ENCODE results near the gene ATP5PD.

The ATP5PD gene

DNA sequence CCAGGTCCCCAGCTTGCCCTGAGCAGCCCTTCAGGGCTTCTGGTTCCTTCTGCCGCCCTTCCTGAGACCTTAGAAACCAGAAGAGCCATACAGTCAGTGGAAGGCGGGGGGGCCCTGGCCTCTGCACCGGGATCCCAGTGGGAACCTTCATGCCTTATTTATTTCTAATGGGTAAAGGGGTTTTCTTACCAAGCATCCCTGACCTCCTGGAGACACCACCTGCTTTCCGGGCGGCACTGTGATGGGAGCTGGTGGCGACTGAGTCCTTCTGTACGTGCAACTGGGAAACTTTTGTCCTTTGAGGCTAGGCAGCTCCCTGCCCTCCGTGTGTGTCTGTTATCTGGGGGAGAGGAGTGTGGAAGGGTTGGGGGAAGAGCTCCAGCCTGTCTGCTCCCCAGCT lies 41.5 kb downstream of the ATP5PD start:
- no peak overlapping the region for H3K4me3 ChIP-seq (ENCODE audit: low read depth, low read length)
- TF ChIP-seq, protein P1, sequence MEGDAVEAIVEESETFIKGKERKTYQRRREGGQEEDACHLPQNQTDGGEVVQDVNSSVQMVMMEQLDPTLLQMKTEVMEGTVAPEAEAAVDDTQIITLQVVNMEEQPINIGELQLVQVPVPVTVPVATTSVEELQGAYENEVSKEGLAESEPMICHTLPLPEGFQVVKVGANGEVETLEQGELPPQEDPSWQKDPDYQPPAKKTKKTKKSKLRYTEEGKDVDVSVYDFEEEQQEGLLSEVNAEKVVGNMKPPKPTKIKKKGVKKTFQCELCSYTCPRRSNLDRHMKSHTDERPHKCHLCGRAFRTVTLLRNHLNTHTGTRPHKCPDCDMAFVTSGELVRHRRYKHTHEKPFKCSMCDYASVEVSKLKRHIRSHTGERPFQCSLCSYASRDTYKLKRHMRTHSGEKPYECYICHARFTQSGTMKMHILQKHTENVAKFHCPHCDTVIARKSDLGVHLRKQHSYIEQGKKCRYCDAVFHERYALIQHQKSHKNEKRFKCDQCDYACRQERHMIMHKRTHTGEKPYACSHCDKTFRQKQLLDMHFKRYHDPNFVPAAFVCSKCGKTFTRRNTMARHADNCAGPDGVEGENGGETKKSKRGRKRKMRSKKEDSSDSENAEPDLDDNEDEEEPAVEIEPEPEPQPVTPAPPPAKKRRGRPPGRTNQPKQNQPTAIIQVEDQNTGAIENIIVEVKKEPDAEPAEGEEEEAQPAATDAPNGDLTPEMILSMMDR (IDR thresholded peaks at IDR 0.05; ENCODE audit: borderline replicate concordance, insufficient read depth, low read depth, low read length), result no peak

DNA sequence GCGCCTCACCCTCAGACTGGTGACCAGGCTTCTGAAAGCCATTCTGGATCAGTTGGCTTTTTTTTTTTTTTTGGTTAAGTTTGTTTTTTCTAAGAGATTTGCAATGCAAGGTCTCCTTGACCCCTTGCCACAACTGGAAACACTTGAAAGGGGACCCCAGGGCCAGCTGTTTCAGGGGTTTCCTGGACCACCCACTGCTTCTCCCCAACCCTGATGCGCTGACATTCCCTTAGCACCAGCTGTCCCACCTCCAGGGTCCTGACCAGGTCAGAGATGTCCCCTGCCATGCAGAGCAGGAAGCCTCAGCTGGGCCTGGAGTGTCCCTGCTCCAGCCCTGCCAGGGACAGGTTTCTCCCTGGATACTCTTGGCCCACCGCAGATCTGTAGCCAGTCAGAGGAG lies 42.4 kb downstream of the ATP5PD start:
- H3K4me3 ChIP-seq (ENCODE audit: low read depth, low read length), result no peak overlapping the region
- TF ChIP-seq, protein P1 (IDR thresholded peaks at IDR 0.05; ENCODE audit: borderline replicate concordance, insufficient read depth, low read depth, low read length), result no peak

DNA sequence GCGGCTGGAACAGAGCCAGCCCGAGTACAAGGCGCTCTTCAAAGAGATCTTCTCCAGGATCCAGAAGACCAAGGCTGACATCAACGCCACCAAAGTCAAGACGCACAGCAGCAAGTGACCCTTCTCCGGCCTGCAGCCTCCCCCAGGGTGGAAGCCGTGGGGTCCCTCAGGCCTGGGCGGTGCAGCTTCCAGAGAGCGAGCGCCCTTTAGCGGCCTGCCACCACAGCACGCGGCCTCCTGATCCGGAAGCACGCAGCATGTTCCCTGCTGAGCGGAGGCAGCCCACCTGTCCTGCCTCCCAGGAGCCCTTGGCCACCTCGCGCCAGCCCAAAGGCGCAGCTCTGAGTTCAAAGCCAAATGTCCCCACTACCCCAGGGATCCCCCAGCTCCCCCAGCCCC lies 42.8 kb downstream of the ATP5PD start:
- no peak overlapping the region for H3K4me3 ChIP-seq (ENCODE audit: low read depth, low read length)
- TF ChIP-seq, protein P1 (IDR thresholded peaks at IDR 0.05; ENCODE audit: borderline replicate concordance, insufficient read depth, low read depth, low read length), result no peak

DNA sequence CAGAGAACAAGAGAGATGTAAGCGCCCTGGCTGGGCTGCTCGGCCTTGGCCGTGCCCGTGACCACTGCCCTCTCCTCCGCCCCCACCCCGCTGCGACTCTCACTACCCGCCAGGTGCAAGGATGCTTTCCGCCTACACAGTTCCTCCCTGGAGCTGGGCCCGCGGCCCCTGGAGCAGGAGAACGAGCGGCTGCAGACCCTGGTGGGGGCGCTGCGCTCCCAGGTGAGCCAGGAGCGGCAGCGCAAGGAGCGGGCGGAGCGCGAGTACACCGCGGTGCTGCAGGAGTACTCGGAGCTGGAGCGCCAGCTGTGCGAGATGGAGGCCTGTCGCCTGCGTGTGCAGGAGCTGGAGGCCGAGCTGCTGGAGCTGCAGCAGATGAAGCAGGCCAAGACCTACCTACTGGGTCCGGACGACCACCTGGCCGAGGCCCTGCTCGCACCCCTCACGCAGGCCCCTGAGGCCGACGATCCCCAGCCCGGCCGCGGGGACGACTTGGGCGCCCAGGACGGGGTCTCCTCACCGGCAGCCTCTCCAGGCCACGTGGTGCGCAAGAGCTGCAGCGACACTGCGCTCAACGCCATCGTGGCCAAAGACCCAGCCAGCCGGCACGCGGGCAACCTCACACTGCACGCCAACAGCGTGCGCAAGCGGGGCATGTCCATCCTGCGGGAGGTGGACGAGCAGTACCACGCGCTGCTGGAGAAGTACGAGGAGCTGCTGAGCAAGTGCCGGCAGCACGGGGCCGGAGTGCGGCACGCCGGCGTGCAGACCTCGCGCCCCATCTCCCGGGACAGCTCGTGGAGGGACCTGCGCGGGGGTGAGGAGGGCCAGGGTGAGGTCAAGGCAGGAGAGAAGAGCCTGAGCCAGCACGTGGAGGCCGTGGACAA lies 43.5 kb downstream of the ATP5PD start:
- TF ChIP-seq, protein P1 (IDR thresholded peaks at IDR 0.05; ENCODE audit: borderline replicate concordance, insufficient read depth, low read depth, low read length), result no peak
- no peak overlapping the region for H3K4me3 ChIP-seq (ENCODE audit: low read depth, low read length)

DNA sequence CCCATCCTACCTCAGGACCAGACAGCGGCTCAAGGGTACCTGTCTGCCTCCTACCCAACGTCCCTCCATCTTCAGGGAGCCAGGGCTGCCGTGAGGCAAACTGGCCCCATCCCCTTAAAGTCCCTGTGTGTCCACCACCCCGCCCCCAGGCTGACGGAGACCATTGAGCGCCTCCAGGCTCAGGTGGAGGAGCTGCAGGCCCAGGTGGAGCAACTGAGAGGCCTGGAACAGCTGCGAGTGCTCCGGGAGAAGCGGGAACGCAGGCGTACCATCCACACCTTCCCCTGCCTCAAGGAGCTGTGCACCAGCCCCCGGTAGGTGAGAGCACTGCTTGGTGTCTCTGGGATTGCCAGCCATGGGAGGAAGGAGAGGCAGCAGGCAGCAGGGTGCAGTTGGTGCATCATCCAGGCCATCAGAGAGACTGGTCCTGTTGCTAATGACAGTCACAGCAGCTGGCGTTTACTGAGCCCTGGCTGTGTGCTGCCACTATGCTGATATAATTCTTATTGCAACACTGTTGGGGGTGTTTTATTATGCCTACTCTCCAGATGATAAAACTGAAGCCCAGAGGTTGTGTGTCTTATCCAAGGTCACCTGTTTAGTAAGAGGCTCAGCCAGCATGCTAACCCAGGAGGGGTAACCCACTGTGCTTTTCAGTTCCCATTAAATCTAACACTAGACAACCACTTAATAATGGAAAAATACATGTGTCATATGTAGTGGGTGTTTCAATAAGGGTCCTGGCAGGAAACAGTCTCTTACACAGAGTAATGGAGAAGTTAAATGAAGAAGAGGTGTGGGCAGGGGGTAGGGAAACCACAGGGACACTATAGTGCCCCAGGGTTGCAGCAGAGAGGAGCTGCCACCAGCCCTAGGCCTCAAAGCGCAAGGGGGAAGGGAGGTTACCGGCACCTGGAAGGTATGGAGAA lies 44.6 kb downstream of the ATP5PD start:
- no peak overlapping the region for H3K4me3 ChIP-seq (ENCODE audit: low read depth, low read length)
- TF ChIP-seq, protein P1 (IDR thresholded peaks at IDR 0.05; ENCODE audit: borderline replicate concordance, insufficient read depth, low read depth, low read length), result no peak

DNA sequence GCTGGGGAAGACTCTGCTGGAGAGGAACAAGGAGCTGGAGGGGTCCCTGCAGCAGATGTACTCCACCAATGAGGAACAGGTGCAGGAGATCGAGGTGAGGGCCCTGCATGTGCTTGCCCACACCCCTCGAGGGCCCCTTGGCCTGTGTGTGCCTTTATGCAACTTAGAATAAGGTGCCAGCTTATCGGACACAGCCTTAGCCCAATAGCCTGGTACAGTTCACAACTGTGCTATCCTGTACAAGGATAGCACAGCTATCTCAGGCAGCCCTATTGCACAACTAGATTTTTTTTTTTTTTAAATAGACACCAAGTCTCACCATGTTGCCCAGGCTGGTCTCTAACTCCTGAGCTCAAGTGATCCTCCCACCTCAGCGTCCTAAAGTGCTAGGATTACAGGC lies 47.2 kb downstream of the ATP5PD start:
- TF ChIP-seq, protein P1 (IDR thresholded peaks at IDR 0.05; ENCODE audit: borderline replicate concordance, insufficient read depth, low read depth, low read length), result no peak
- no peak overlapping the region for H3K4me3 ChIP-seq (ENCODE audit: low read depth, low read length)
